ENCODE data around the gene DET1.

Gene DET1

GRCh38 chr15:88504445-88504844, 42.0 kb downstream of the DET1 start:
- no peak for DNase-seq
- Histone ChIP-seq H3K27ac (no peak overlapping the region), H3K36me3 (peaks cover 16 to 64% (median 37%) of the 10 kb centered on the region in 3 donors), H3K9me3 (no peaks in the 10 kb centered on the region), H3K4me1 (no peaks in the 10 kb centered on the region), H3K4me3 (no peak overlapping the region), H3K27me3 (no peaks in the 10 kb centered on the region)
- TF ChIP-seq CTCF (IDR thresholded peaks at IDR 0.05): no peak
- intact Hi-C loops (cut with DNase I; ENCODE audit: low total_unique reads): no loop called here

DNA sequence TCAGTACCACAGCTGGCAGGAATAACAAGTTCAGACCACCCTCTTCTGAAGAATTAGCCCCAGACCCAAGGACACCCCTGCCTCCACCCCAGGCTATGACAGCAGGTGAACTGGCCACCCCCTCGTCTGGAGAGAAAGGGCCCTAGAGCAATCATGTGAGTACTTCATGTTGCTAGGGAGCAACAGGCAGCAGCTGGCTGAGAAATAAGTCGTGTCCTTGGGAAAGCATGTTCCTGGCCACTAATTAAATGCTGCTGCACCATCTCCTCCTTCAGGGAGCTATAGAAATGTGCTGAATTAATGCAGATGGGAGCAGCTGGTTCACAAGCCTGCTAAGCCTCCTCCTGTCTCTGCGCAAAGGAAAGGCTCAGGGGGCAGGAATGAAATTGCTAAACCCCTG, 47.5 kb downstream of the DET1 start:
- no peak overlapping the region for H3K4me3 ChIP-seq
- TF ChIP-seq CTCF (IDR thresholded peaks at IDR 0.05): no peak
- intact Hi-C loops (cut with DNase I; ENCODE audit: low total_unique reads): no loop called here
- H3K27me3 ChIP-seq: no peaks in the 10 kb centered on the region
- no peak for DNase-seq
- no peaks in the 10 kb centered on the region for H3K4me1 ChIP-seq
- H3K27ac ChIP-seq: no peak overlapping the region
- H3K36me3 ChIP-seq: peaks cover 0 to 55% (median 7%) of the 10 kb centered on the region in 3 donors
- H3K9me3 ChIP-seq: no peaks in the 10 kb centered on the region

- intact Hi-C loops (cut with DNase I; ENCODE audit: low total_unique reads): no loop called here
- Histone ChIP-seq H3K9me3 (no peaks in the 10 kb centered on the region), H3K27me3 (no peaks in the 10 kb centered on the region), H3K27ac (no peak overlapping the region), H3K4me1 (no peaks in the 10 kb centered on the region), H3K36me3 (peaks cover 0 to 51% (median 0%) of the 10 kb centered on the region in 3 donors), H3K4me3 (no peak overlapping the region)
- DNase-seq: no peak
- no peak for TF ChIP-seq CTCF (IDR thresholded peaks at IDR 0.05)
Measured at GRCh38 chr15:88497109-88497765, 49.2 kb downstream of the DET1 start.

- Histone ChIP-seq H3K27me3 (no peaks in the 10 kb centered on the region), H3K27ac (no peak overlapping the region), H3K36me3 (peaks cover 0 to 50% (median 0%) of the 10 kb centered on the region in 3 donors), H3K4me3 (no peak overlapping the region), H3K9me3 (no peaks in the 10 kb centered on the region), H3K4me1 (no peaks in the 10 kb centered on the region)
- TF ChIP-seq CTCF (IDR thresholded peaks at IDR 0.05): no peak
- no peak for DNase-seq
- intact Hi-C loops (cut with DNase I; ENCODE audit: low total_unique reads): no loop called here
Measured at GRCh38 chr15:88493844-88494243, 52.6 kb downstream of the DET1 start.

- H3K27me3 ChIP-seq: no peaks in the 10 kb centered on the region
- H3K36me3 ChIP-seq: peaks cover 0 to 25% (median 0%) of the 10 kb centered on the region in 3 donors
- H3K4me1 ChIP-seq: no peaks in the 10 kb centered on the region
- no peak overlapping the region for H3K27ac ChIP-seq
- no peak for TF ChIP-seq CTCF (IDR thresholded peaks at IDR 0.05)
- no peak for DNase-seq
- intact Hi-C loops (cut with DNase I; ENCODE audit: low total_unique reads): no loop called here
- H3K4me3 ChIP-seq: no peak overlapping the region
- H3K9me3 ChIP-seq: no peaks in the 10 kb centered on the region
Measured at GRCh38 chr15:88491158-88491557, 55.3 kb downstream of the DET1 start.

- Histone ChIP-seq H3K36me3 (peaks cover 0 to 15% (median 0%) of the 10 kb centered on the region in 3 donors), H3K4me3 (no peak overlapping the region), H3K27ac (no peak overlapping the region), H3K9me3 (no peaks in the 10 kb centered on the region), H3K4me1 (no peaks in the 10 kb centered on the region), H3K27me3 (no peaks in the 10 kb centered on the region)
- no peak for TF ChIP-seq CTCF (IDR thresholded peaks at IDR 0.05)
- intact Hi-C loops (cut with DNase I; ENCODE audit: low total_unique reads): no loop called here
- no peak for DNase-seq
Measured at GRCh38 chr15:88490036-88490435, 56.4 kb downstream of the DET1 start.
